NCI-H1694 treated with DMSO at 0.1 percent for 48 hours (cell line): ENCODE results near the gene CTDSP2.
"Not testable (repeated sequence)": the region's sequence is repeated elsewhere in the genome, so short reads cannot be mapped to it uniquely, and the experiment has no call there.

ENCODE experiments used
- DNase-seq: peaks from one replicate; lab custom pipeline; 2025; lab: John Stamatoyannopoulos, UW

CTDSP2 gene, protein sequence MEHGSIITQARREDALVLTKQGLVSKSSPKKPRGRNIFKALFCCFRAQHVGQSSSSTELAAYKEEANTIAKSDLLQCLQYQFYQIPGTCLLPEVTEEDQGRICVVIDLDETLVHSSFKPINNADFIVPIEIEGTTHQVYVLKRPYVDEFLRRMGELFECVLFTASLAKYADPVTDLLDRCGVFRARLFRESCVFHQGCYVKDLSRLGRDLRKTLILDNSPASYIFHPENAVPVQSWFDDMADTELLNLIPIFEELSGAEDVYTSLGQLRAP

DNA sequence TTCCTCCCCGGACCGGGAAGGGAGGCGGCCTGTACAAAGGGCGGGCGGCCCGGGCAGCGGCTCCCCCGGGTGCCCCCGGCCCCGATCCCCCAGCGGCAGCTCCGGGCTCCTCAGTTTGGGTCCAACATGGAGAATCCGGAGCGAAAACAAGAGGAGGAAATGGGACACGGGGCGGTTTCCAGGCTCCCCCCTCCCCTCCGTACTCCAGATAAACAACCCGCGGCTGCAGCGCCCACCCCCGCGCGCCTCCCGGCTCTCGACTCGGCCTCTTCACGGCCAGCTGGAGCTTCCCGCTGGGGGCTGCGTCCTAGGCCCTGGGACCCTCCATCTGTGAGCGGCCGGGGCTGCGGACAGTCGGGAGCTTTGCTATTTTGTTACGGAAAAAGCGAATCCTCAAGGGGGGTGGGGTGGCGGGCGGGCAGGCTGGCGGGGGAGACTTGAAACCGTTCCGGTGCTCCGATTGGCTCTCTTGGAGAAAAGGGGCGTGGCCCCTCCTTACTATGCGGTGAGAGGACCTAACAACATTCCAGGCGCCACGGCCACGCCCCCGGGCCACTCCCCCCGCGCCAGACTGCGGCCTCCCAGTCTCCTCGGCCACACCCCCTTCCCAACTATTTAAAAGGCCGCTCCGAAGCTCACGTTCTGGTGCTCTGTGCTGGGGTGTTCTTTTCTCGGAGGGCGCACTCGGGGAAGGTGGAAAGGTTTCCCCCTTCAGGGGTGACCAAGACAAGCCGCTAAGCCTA lies at the start of gene CTDSP2:
TSS of gene CTDSP2 (minus strand) at position 153 of the 743 bp plus-strand sequence. CDS start 294 bp downstream, outside the sequence.
- DNase-seq: peak; percentile 94

GRCh38 chr12:57896115-57896433 lies 49.5 kb upstream of the CTDSP2 start:
- peak; percentile 35 for DNase-seq

DNA sequence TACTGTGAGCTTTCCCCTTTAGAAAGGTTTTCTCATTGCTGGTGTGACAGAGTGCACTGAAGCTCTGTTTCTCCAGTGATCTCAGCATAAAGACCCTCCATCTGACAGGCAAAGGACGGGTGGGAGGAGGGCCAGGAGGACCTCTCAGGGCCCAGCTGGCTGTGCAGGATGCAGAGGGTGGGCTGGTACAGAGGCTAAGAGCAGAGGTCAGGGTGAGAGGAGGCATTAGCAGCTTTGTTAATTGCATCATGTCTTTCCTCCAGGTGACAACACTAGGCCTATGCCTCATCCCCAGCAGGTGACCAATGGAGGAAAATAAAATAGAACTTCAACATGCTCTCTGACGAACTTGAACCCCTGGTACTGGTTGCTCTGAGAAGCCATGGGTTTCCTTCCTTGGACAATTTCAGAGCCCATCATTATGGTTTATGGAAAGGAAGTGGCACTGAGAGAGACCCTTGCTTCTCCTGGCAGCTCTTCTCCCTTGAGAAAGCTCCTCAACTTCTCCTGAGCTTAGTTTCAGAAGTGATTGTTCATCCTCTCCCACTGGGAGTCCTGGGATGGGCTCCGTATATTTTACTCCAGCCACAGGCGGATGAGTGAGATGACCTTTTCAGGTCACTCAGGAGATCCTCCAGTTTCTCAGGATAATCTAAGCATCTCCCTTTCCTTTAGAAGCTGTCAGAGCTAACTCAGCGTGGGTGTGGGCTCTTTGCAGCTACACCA lies 49.0 kb upstream of the CTDSP2 start:
- no peak for DNase-seq

- DNase-seq: peak; percentile 97
These were observed 48.1 kb upstream of the CTDSP2 start for GRCh38 chr12:57894399-57895292.

DNA sequence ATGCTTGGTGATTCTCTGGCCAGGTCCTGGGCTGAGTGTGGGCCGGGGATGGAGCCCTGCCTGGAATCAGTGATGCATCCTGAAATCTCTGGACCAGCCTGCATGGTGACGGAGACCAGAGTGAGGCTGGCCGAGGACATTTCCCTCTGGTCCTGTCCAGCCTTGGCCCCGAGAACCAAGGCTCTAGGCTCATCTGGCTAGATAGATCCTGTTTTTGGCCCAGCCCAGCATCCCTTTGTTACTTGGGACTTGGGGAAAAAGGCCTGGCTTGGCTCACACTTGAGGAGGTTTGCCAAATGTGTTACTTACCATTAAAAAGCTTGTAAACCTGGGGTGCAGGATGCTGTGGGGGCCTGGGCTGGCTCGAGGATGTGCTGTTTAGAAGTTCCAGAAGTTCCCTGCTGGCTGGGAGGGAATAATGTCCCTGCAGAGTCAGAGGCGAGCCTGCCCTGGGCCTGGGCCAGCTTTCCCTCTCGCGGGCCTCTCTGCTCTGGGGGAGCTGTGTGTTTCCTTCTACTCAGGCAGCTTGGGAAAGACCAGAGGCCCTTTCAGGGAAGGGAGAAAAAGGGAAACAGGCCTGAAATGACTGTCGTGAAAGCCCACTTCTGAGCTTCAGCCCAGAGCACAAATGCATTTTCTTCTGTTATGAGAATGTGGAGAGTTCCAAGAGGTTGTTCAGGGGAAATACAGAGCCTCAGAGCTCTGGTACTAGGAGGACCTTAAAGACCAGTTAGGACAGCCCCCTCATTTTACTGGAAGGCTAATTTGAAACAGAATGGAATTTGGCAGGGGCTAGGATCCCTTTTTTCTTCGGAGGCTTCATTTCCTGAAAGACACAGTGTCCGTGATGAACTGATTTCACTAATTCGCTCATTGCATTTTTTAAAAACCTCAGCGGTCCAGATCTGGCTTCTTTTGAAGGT lies 47.2 kb upstream of the CTDSP2 start:
- peak; percentile 63 for DNase-seq

- DNase-seq: no peak
These were observed 45.9 kb upstream of the CTDSP2 start for GRCh38 chr12:57892232-57892972.

GRCh38 chr12:57891542-57892228 lies 45.2 kb upstream of the CTDSP2 start:
- no peak for DNase-seq

DNA sequence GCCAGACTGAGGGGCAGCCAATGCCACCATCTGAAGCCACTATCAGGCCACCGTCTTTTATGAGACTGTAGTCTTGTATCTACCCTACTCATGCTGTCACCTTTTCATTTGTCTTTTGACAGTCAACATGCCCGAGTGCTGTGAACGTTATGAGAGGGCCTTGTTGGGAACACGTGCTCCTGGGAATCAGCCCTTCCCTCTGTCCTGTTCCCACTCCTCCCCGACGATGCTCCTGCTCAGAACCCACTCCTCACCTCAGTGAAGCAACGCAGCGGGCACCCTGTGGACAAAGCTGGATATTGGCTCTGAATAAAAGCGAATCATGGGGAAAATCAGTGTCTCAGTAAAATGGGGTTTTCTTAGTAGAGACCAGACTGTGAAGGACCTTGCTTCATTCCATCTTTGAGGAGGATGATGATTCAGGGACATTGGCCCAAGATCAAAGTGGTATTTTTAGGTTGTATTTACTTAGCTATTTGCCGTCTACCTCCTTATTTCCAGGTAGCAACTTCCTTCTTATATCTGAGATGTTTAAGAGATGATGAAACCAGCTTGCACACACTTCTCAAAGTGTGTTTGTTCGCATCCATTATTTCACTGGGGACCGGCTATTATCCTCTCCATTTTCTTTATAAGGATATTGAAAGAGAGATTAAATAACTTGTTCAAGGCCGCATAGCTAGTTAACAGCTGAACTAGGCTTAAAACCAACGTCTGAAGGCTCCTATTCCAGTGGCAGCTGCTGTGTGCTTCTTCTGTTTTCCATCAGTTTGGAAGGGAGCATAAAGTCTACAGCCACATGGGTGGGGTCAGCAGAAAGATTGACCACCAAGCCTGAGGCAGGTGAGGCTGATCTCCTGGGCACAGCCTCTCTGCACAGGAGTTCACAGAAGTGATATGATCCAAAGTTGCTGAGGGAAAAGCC lies 43.9 kb upstream of the CTDSP2 start:
- no peak for DNase-seq

- no peak for DNase-seq
These were observed 43.0 kb upstream of the CTDSP2 start for GRCh38 chr12:57889500-57889989.

DNA sequence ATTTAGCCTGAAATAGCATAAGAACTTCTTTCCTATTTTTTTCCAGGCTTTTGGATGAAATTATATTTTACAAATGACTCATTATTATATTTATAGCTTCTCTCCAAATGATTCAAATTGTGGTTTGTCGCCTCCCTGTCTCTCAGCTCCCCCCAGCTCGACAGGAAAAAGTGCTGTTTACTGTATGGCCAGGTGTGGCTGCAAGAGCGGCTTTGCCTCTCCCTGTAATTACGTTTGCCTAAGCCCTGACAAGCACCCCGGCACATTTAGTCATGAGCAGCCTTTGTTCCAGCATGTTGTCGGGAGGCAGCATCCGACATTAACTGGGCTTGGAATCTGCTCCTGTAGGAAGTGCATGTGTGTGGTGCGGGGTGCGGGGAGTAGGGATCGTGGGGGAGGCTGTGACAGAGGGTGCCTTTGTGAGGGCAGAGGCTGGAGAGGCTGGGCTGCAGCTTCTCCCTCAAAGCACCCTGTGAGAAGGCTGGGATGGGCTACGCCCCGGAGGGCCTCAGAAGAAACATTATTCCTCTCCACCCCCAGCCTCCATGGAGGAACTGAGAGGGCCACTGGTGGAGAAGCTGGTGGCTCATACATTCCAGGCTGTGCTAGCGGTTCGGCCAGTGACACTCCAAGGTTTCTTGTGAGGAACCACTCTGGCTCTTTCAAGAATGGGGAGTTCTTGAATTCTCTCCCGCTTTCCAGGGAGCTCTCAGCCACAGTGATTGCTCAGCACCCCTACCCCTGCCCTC lies 42.1 kb upstream of the CTDSP2 start:
- peak; percentile 73 for DNase-seq

DNA sequence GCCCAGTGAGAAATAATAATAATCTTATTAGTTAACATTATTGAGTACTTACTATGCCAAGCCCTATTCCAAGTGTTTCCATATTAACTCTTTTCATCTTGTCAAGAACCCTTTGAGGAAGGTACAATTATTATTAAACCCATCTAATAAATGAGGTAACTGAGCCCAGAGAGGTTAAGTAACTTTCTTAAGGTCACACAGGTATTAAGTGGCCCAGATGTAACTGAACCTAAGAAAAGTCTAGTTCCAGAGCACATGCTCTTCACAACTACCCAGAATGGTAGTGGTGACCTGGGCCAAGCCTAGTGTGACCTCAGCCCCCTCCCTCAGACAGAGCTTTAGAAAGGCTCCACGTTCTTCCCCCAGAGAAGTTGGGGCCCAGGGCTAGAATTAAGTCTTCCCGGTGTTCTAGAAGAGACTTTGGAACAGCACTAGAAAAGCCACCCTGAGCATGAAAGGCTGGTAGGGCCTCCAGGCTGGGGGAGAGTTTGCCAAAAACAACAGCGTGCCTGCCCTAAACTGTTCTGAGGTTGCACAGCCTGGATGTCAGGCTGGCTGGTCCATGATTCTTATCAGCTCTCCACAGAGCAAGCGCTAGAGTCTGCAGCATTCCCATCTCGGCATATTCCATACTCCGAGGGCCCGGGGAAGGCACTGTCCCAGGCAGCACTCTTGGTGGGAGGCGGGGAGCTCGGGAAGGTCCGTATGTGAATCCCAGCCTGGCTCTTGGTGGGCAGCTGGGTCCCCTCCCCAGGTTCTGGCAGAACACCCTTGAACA lies 41.3 kb upstream of the CTDSP2 start:
- peak; percentile 73 for DNase-seq

DNA sequence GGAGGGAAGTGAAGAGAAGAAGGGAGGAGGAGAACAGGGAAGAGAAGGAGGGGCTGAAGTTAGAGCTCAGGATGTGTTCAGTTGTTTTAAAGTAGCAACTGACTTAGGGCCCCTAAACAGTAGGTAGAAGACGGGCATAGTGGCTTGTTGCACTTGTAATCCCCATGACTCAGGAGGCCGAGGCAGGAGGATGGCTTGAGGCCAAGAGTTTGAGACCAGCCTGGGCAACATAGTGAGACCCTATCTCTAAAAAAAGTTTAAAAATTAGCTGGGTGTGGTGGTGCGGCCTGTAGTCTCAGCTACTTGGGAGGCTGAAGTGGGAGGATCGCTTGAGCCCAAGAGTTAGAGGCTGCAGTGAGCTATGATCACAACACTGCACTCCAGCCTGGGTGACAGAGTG lies 40.4 kb upstream of the CTDSP2 start:
- DNase-seq: not testable (repeated sequence)

GRCh38 chr12:57886542-57886941 lies 40.0 kb upstream of the CTDSP2 start:
- no peak for DNase-seq

DNA sequence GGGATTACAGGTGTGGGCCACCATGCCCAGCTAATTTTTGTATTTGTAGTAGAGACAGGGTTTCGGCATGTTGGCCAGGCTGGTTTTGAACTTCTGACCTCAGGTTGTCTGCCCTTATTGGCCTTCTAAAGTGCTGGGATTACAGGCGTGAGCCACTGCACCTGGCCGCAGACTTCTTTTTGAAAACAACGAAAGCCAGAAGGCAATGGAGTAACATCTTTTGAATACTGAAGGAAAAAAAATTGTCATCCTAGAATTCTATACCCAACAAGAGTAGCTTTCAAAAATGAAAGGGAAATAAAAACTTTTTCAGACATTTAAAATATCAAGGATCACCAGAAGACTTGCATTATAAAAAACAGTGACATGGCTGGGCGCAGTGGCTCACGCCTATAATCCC lies 38.7 kb upstream of the CTDSP2 start:
- DNase-seq: no peak

DNA sequence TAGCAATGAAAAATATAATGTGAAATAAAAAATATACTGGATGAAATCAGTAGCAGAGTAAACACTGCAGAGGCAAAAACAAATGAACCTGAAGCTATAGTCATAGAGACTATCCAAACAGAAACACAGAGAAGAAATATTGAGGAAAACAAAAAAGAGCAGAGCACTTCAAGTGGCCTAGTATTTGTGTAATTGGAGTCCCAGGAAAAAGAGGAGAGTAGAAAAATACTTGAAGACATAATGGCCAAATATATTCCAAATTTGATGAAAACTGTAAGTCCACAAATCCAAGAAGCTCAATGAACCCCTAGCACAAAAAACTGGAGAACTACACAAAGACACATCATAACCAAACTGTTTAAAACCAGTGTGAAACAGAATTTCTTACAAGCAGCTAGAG lies 37.2 kb upstream of the CTDSP2 start:
- no peak for DNase-seq

DNA sequence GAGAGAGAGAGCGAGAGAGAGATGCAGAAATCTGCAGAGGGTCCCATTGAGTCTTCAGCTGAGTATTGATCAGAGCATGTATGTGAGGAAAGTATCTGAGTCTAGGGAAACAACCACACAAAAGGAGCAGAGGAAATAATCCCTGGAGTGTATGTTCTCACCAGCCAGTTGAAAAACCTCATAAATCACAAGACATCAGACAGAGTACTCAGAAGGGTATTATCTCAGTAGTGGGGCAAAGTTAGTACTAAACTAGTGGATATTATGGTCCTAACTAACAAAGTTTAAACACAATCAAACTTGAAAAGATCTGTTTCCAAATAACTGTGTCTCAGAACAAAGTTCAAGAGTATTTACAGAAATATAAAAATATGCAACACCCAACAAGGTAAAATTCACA lies 36.5 kb upstream of the CTDSP2 start:
- no peak for DNase-seq

- DNase-seq: no peak
These were observed 36.0 kb upstream of the CTDSP2 start for GRCh38 chr12:57882575-57882974.
